ENCODE results near the gene DYNC1LI2.

The DYNC1LI2 gene

GRCh38 chr16:66713076-66713475 lies 38.3 kb downstream of the DYNC1LI2 start:
- TF ChIP-seq MAX (IDR thresholded peaks at IDR 0.05; ENCODE audit: low read depth, low read length): no peak
- TF ChIP-seq POLR2A (IDR thresholded peaks at IDR 0.05; ENCODE audit: extremely low read depth, insufficient read length): no peak
- TF ChIP-seq MYC (IDR thresholded peaks at IDR 0.05; ENCODE audit: low read depth, low read length): no peak
- TF ChIP-seq CTCF (IDR thresholded peaks at IDR 0.05; ENCODE audit: low read depth, low read length): no peak
- H3K4me3 ChIP-seq (ENCODE audit: low read depth, low read length): no peak overlapping the region
- no peak for DNase-seq (ENCODE audit: low read depth)

GRCh38 chr16:66712512-66712911 lies 38.9 kb downstream of the DYNC1LI2 start:
- no peak for DNase-seq (ENCODE audit: low read depth)
- TF ChIP-seq POLR2A (IDR thresholded peaks at IDR 0.05; ENCODE audit: extremely low read depth, insufficient read length) (no peak), MYC (IDR thresholded peaks at IDR 0.05; ENCODE audit: low read depth, low read length) (no peak), MAX (IDR thresholded peaks at IDR 0.05; ENCODE audit: low read depth, low read length) (no peak), CTCF (IDR thresholded peaks at IDR 0.05; ENCODE audit: low read depth, low read length) (no peak)

GRCh38 chr16:66711581-66711980 lies 39.8 kb downstream of the DYNC1LI2 start:
- TF ChIP-seq MAX (IDR thresholded peaks at IDR 0.05; ENCODE audit: low read depth, low read length) (no peak), POLR2A (IDR thresholded peaks at IDR 0.05; ENCODE audit: extremely low read depth, insufficient read length) (no peak)

More at GRCh38 chr16:66712512-66712911, 38.9 kb downstream of the DYNC1LI2 start:
- no peak overlapping the region for H3K4me3 ChIP-seq (ENCODE audit: low read depth, low read length)

GRCh38 chr16:66706506-66706880 lies 44.9 kb downstream of the DYNC1LI2 start:
- TF ChIP-seq MYC (IDR thresholded peaks at IDR 0.05; ENCODE audit: low read depth, low read length) (no peak), CTCF (IDR thresholded peaks at IDR 0.05; ENCODE audit: low read depth, low read length) (no peak), POLR2A (IDR thresholded peaks at IDR 0.05; ENCODE audit: extremely low read depth, insufficient read length) (no peak), MAX (IDR thresholded peaks at IDR 0.05; ENCODE audit: low read depth, low read length) (no peak)
- no peak overlapping the region for H3K4me3 ChIP-seq (ENCODE audit: low read depth, low read length)
- DNase-seq (ENCODE audit: low read depth): no peak

More at GRCh38 chr16:66711581-66711980, 39.8 kb downstream of the DYNC1LI2 start:
- no peak overlapping the region for H3K4me3 ChIP-seq (ENCODE audit: low read depth, low read length)
- DNase-seq (ENCODE audit: low read depth): no peak

- DNase-seq (ENCODE audit: low read depth): no peak
- TF ChIP-seq MAX (IDR thresholded peaks at IDR 0.05; ENCODE audit: low read depth, low read length): no peak
- TF ChIP-seq CTCF (IDR thresholded peaks at IDR 0.05; ENCODE audit: low read depth, low read length): no peak
- no peak for TF ChIP-seq POLR2A (IDR thresholded peaks at IDR 0.05; ENCODE audit: extremely low read depth, insufficient read length)
- TF ChIP-seq MYC (IDR thresholded peaks at IDR 0.05; ENCODE audit: low read depth, low read length): no peak
- H3K4me3 ChIP-seq (ENCODE audit: low read depth, low read length): no peak overlapping the region
These were observed 45.5 kb downstream of the DYNC1LI2 start for GRCh38 chr16:66705790-66706505.

GRCh38 chr16:66703406-66704215 lies 47.8 kb downstream of the DYNC1LI2 start:
- TF ChIP-seq POLR2A (IDR thresholded peaks at IDR 0.05; ENCODE audit: extremely low read depth, insufficient read length): no peak
- no peak for TF ChIP-seq MAX (IDR thresholded peaks at IDR 0.05; ENCODE audit: low read depth, low read length)
- no peak for TF ChIP-seq CTCF (IDR thresholded peaks at IDR 0.05; ENCODE audit: low read depth, low read length)
- TF ChIP-seq MYC (IDR thresholded peaks at IDR 0.05; ENCODE audit: low read depth, low read length): no peak
- DNase-seq (ENCODE audit: low read depth): no peak
- no peak overlapping the region for H3K4me3 ChIP-seq (ENCODE audit: low read depth, low read length)
